IMR-90 (cell line): ENCODE measurements around the gene TRPV4. TPM values are rescaled to one million over a fixed set of nuclear protein-coding genes. Genes with fewer than 3 reads are reported as not detected.
A peak's percentile ranks its signal among the peaks of the same experiment; 100 is the strongest.

Experiments
- ATAC-seq: fragments of 200-7000 bp; cut with Tn5 transposase; 2 replicates; pipeline ENCODE4 v1.9.1; 2020; ENCODE audit warnings: low read depth, mild to moderate bottlenecking, moderate library complexity
- BruUV-seq: library from RNA; stranded (reverse); fragments of 400-500 nt; replicated peaks from 2 replicates; lab custom pipeline; 2021; lab: Mats Ljungman, UMichigan
- CTCF ChIA-PET: fragments of 300-600 bp; formaldehyde crosslinking; extraction: SDS; loops from one replicate; lab custom pipeline; 2021; ENCODE audit warnings: antibody characterized with exemption; lab: Yijun Ruan, JAX
- POLR2A ChIA-PET: fragments of 300-600 bp; sonication (Branson Sonifier 250); formaldehyde crosslinking; loops from one replicate; lab custom pipeline; 2022; ENCODE audit warnings: antibody characterized with exemption; ENCODE audit not compliant: unreplicated experiment; lab: Charles Lee
- DNase-seq: peaks from one replicate; pipeline ENCODE4 v3.0.0; 2013
- H2AFZ ChIP-seq: replicated peaks from 2 replicates; pipeline ENCODE3; 2013; ENCODE audit warnings: low read length, mild to moderate bottlenecking; ENCODE audit not compliant: poor library complexity
- H2AK5ac ChIP-seq: 2 replicates; pipeline ENCODE4 v1.6.1; 2013; ENCODE audit warnings: low read depth, low read length, inconsistent platforms
- H2AK9ac ChIP-seq: replicated peaks from 2 replicates; pipeline ENCODE3; 2013; ENCODE audit warnings: mild to moderate bottlenecking, low read depth, low read length, moderate library complexity; ENCODE audit not compliant: poor library complexity
- H2BK120ac ChIP-seq: 2 replicates; pipeline ENCODE4 v1.6.1; 2013; ENCODE audit warnings: low read depth, low read length, inconsistent platforms
- H2BK15ac ChIP-seq: 3 replicates; pipeline ENCODE4 v1.6.1; 2013; ENCODE audit warnings: low read depth, low read length, inconsistent platforms
- H2BK20ac ChIP-seq: 2 replicates; pipeline ENCODE4 v1.6.1; 2013; ENCODE audit warnings: low read depth, mild to moderate bottlenecking, inconsistent platforms, low read length, moderate library complexity
- H2BK5ac ChIP-seq: 2 replicates; pipeline ENCODE4 v1.6.1; 2013; ENCODE audit warnings: mild to moderate bottlenecking, low read depth, low read length, inconsistent platforms; ENCODE audit not compliant: poor library complexity, severe bottlenecking
- H3K14ac ChIP-seq: replicated peaks from 2 replicates; pipeline ENCODE4 v1.6.1; 2013; ENCODE audit warnings: low read depth, low read length, inconsistent platforms
- H3K18ac ChIP-seq: 2 replicates; pipeline ENCODE4 v1.6.1; 2013; ENCODE audit warnings: low read depth, low read length, control low read depth
- H3K23ac ChIP-seq: 2 replicates; pipeline ENCODE4 v1.6.1; 2013; ENCODE audit warnings: low read depth, low read length, inconsistent platforms
- H3K27ac ChIP-seq: 2 replicates; pipeline ENCODE4 v1.5.1; 2013; ENCODE audit warnings: mild to moderate bottlenecking, control low read depth, low read length; ENCODE audit not compliant: insufficient read depth
- H3K27me3 ChIP-seq: 2 replicates; pipeline ENCODE4 v1.6.1; 2013; ENCODE audit warnings: low read length; ENCODE audit not compliant: control insufficient read depth, insufficient read depth
- H3K36me3 ChIP-seq: 2 replicates; pipeline ENCODE4 v1.6.1; 2013; ENCODE audit warnings: low read length, mixed read lengths; ENCODE audit not compliant: control insufficient read depth, insufficient read depth
- H3K4ac ChIP-seq: 2 replicates; pipeline ENCODE4 v1.6.1; 2013; ENCODE audit warnings: low read depth, low read length, inconsistent platforms
- H3K4me1 ChIP-seq: 2 replicates; pipeline ENCODE4 v1.6.1; 2013; ENCODE audit warnings: low read length, mixed read lengths; ENCODE audit not compliant: control insufficient read depth, insufficient read depth
- H3K4me2 ChIP-seq: 2 replicates; pipeline ENCODE4 v1.6.1; 2013; ENCODE audit warnings: low read depth, mild to moderate bottlenecking, control low read depth, low read length, moderate library complexity
- H3K4me3 ChIP-seq: 2 replicates; pipeline ENCODE4 v1.5.1; 2013; ENCODE audit warnings: low read depth, mild to moderate bottlenecking, control low read depth, low read length, moderate library complexity; ENCODE audit not compliant: insufficient read depth
- H3K56ac ChIP-seq: 2 replicates; pipeline ENCODE4 v1.6.1; 2013; ENCODE audit warnings: low read length, inconsistent platforms; ENCODE audit not compliant: insufficient read depth; ENCODE audit errors: extremely low read depth
- H3K79me1 ChIP-seq, 2 experiments: 2 replicates each; pipeline ENCODE4 v1.6.1; 2013; ENCODE audit warnings: low read length in 2 of 2, inconsistent platforms in 1 of 2, low read depth in 1 of 2
- H3K9ac ChIP-seq: 2 replicates; pipeline ENCODE4 v1.6.1; 2013; ENCODE audit warnings: low read depth, low read length, control low read depth
- H3K9me1 ChIP-seq: 2 replicates; pipeline ENCODE4 v1.6.1; 2013; ENCODE audit warnings: low read length, inconsistent platforms; ENCODE audit not compliant: insufficient read depth
- H3K9me3 ChIP-seq: 2 replicates; pipeline ENCODE4 v1.6.1; 2013; ENCODE audit warnings: low read length; ENCODE audit not compliant: control insufficient read depth, insufficient read depth
- H4K20me1 ChIP-seq: 2 replicates; pipeline ENCODE4 v1.6.1; 2013; ENCODE audit warnings: low read length, inconsistent platforms; ENCODE audit not compliant: insufficient read depth
- H4K5ac ChIP-seq: 2 replicates; pipeline ENCODE4 v1.6.1; 2013; ENCODE audit warnings: mild to moderate bottlenecking, low read depth, low read length, control low read depth
- H4K8ac ChIP-seq, 2 experiments: 2 replicates each; pipeline ENCODE4 v1.6.1; 2013; ENCODE audit warnings: low read depth in 2 of 2, low read length in 2 of 2, control low read depth in 1 of 2, inconsistent platforms in 1 of 2
- H4K91ac ChIP-seq: 2 replicates; pipeline ENCODE4 v1.6.1; 2013; ENCODE audit warnings: low read depth, low read length, inconsistent platforms; ENCODE audit not compliant: insufficient read depth
- FOS ChIP-seq: fragments of 150-350 bp; IDR thresholded peaks from 2 replicates; pipeline ENCODE4 v1.6.1; 2016; ENCODE audit warnings: low read depth, low read length
- WGBS, 2 experiments: methylation state at CpG; one replicate each; pipeline versions ENCODE4 v1.1.5 to v1.1.7; 2013; ENCODE audit warnings: missing lambda C conversion rate in 2 of 2; ENCODE audit not compliant: insufficient read length in 1 of 2; ENCODE audit errors: extremely low coverage in 2 of 2; 5-methylcytosine and 5-hydroxymethylcytosine counted together
- dilution Hi-C: fragments of 300-500 bp; cut with HindIII; formaldehyde crosslinking; loops from one replicate; pipeline ENCODE4 v1.14.3; 2018; ENCODE audit warnings: low sequenced_read_pairs; ENCODE audit not compliant: unreplicated experiment
- in situ Hi-C: fragments of 300-500 bp; cut with MboI; formaldehyde crosslinking; loops from 3 replicates; pipeline ENCODE4 v1.14.3; 2019; ENCODE audit warnings: low sequenced_read_pairs, inconsistent platforms, mixed read lengths
- intact Hi-C: fragments of 100-400 bp; cut with micrococcal nuclease; formaldehyde crosslinking; loops from 2 replicates; pipeline ENCODE4 v1.10.0; 2022
- polyA plus RNA-seq, 3 experiments: library from polyadenylated mRNA; depleted of rRNA; stranded (reverse); fragments of >200 nt; gene quantifications; 2 replicates each; pipeline ENCODE4 v1.2.3, GENCODE V29; 2012; ENCODE audit warnings: low replicate concordance in 1 of 3
- total RNA-seq: library from RNA; depleted of rRNA; stranded (reverse); fragments of >200 nt; gene quantifications from 2 replicates; pipeline ENCODE4 v1.2.3, GENCODE V29; 2012

Gene TRPV4
- total and polyA plus RNA-seq, 2 of the 4 experiments (the other 2 are of a cell fraction), result 1.1 to 6.1 TPM

GRCh38 chr12:109760930-109761921, 72.0 kb downstream of the TRPV4 start:
- Histone ChIP-seq H3K79me1 (no peaks in the 10 kb centered on the region), H2BK5ac (no peak overlapping the region), H2BK20ac (no peak overlapping the region), H3K9ac (no peak overlapping the region), H3K56ac (no peak overlapping the region), H2AFZ (peak overlapping the region; percentile 8), H2AK9ac (peak overlapping the region; percentile 16), H3K14ac (no peak overlapping the region), H2AK5ac (no peak overlapping the region), H2BK15ac (no peak overlapping the region), H3K4me1 (no peaks in the 10 kb centered on the region), H4K20me1 (no peaks in the 10 kb centered on the region), H4K5ac (no peak overlapping the region), H3K4me2 (no peak overlapping the region), H2BK120ac (no peak overlapping the region), H4K8ac (no peak overlapping the region), H3K9me3 (peaks cover 2% of the 10 kb centered on the region; the same call in 1 of the 2 replicates), H3K4ac (no peak overlapping the region), H3K27ac (no peak overlapping the region), H3K23ac (no peak overlapping the region), H4K91ac (no peak overlapping the region), H3K18ac (no peak overlapping the region), H3K36me3 (no peaks in the 10 kb centered on the region), H3K9me1 (no peaks in the 10 kb centered on the region), H3K4me3 (no peak overlapping the region), H3K27me3 (peaks cover 23% of the 10 kb centered on the region; the same call in 1 of the 2 replicates)
- DNase-seq (no peak), ATAC-seq (no peak)
- TF ChIP-seq FOS, result no peak
- in situ Hi-C loops (no loop called here), intact Hi-C loops (no loop called here), dilution Hi-C loops (no loop called here)
- WGBS, 2 experiments, result 6% methylated on average over 3 of the region's 16 CpGs; no CpG with 5 or more reads in 1 of the 2 experiments
- ChIA-PET CTCF (no interaction called here), POLR2A (no interaction called here)
- no TSS peak for BruUV-seq
